HG02763 (cell line): ENCODE results near the gene BECN2.
"Not testable (repeated sequence)": the region's sequence is repeated elsewhere in the genome, so short reads cannot be mapped to it uniquely, and the experiment has no call there.

Source experiments
- ATAC-seq: cut with Tn5 transposase; IDR thresholded peaks from one replicate; pipeline ENCODE4 v1.9.1; 2021; ENCODE audit warnings: mild to moderate bottlenecking, moderate library complexity; ENCODE audit not compliant: unreplicated experiment

BECN2 gene

GRCh38 chr1:241979071-241979470 is 21.5 kb downstream of the BECN2 start:
- no peak for ATAC-seq

- ATAC-seq: no peak
Measured at GRCh38 chr1:241979926-241980325, 22.4 kb downstream of the BECN2 start.

GRCh38 chr1:241985787-241986186 is 28.2 kb downstream of the BECN2 start:
- no peak for ATAC-seq

- not testable (repeated sequence) for ATAC-seq
Measured at GRCh38 chr1:241988389-241988930, 30.9 kb downstream of the BECN2 start.

GRCh38 chr1:241990040-241990439 is 32.5 kb downstream of the BECN2 start:
- ATAC-seq: no peak

- no peak for ATAC-seq
Measured at GRCh38 chr1:241992734-241993133, 35.2 kb downstream of the BECN2 start.

- no peak for ATAC-seq
Measured at GRCh38 chr1:241994171-241994570, 36.6 kb downstream of the BECN2 start.

- no peak for ATAC-seq
Measured at GRCh38 chr1:241997401-241997998, 39.9 kb downstream of the BECN2 start.

GRCh38 chr1:241998412-241998921 is 40.9 kb downstream of the BECN2 start:
- ATAC-seq: peak; percentile 74

- no peak for ATAC-seq
Measured at GRCh38 chr1:241999026-241999425, 41.5 kb downstream of the BECN2 start, which contains the start of gene MAP1LC3C. MAP1LC3C (minus strand) TSS chr1:241999098; CDS start chr1:241999008, 90 bp downstream.

GRCh38 chr1:242000434-242000833 is 42.9 kb downstream of the BECN2 start:
- no peak for ATAC-seq

- ATAC-seq: no peak
Measured at GRCh38 chr1:242002072-242002471, 44.5 kb downstream of the BECN2 start.

- no peak for ATAC-seq
Measured at GRCh38 chr1:242002510-242002909, 44.9 kb downstream of the BECN2 start.

GRCh38 chr1:242004751-242005495 is 47.4 kb downstream of the BECN2 start:
- no peak for ATAC-seq

- no peak for ATAC-seq
Measured at GRCh38 chr1:242005866-242006535, 48.4 kb downstream of the BECN2 start.

- ATAC-seq: no peak
Measured at GRCh38 chr1:242006976-242007375, 49.4 kb downstream of the BECN2 start.
